Measurements from ENCODE around the gene HS6ST2.

HS6ST2 gene

DNA sequence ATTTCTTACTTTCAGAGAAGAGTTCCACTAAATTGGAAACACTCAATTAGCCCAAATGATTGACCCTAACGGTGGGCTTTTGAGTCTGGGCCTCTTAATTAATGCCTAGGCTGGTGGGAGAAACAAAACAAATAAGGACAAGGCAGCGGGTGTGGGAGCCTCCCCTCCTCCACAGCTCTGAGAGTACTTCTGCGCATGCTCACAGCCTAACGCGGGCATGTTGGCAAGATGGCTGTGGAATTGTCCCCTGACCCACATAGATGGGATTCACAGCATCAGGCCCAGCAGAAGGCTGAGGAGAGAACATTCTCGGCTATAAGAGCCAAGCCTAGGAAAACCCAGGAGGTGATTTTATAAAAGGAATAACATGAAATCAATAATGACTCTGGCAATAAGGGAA, 230.1 kb downstream of the HS6ST2 start:
- DNase-seq (ENCODE audit: low read depth), result no peak
- TF ChIP-seq, protein P1, sequence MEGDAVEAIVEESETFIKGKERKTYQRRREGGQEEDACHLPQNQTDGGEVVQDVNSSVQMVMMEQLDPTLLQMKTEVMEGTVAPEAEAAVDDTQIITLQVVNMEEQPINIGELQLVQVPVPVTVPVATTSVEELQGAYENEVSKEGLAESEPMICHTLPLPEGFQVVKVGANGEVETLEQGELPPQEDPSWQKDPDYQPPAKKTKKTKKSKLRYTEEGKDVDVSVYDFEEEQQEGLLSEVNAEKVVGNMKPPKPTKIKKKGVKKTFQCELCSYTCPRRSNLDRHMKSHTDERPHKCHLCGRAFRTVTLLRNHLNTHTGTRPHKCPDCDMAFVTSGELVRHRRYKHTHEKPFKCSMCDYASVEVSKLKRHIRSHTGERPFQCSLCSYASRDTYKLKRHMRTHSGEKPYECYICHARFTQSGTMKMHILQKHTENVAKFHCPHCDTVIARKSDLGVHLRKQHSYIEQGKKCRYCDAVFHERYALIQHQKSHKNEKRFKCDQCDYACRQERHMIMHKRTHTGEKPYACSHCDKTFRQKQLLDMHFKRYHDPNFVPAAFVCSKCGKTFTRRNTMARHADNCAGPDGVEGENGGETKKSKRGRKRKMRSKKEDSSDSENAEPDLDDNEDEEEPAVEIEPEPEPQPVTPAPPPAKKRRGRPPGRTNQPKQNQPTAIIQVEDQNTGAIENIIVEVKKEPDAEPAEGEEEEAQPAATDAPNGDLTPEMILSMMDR (IDR thresholded peaks at IDR 0.05; ENCODE audit: control insufficient read depth, insufficient read depth, low read depth, low read length, missing control alignments), result no peak
- H3K4me3 ChIP-seq (ENCODE audit: control insufficient read depth, low read depth, low read length), result no peak overlapping the region

DNA sequence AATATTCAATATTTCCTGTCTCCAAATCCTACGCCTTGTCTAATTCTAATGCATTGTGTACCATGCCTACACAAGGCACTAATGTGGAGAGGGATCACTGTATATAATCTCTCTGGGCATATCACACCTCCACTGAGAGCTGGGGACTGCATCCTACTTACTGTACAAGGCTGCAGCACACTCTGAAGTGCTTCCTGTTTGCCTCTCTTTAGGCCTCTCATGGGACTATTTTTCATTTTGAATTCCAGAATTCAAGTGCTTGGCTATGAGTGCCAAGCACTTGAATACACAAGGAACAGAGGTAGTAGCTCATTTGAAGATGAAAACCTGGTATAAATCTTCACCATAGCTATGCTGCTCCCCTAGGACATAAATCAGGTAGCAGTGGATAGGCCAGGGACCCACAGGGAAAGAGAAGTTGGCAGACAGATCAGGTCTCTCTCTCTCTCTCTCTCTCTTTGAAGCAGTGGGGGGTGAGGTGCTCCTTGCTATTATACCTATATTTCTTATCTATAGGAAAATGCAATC, 239.9 kb downstream of the HS6ST2 start:
- DNase-seq (ENCODE audit: low read depth), result no peak
- TF ChIP-seq, protein P1 (IDR thresholded peaks at IDR 0.05; ENCODE audit: control insufficient read depth, insufficient read depth, low read depth, low read length, missing control alignments), result no peak
- H3K4me3 ChIP-seq (ENCODE audit: control insufficient read depth, low read depth, low read length), result no peak overlapping the region

DNA sequence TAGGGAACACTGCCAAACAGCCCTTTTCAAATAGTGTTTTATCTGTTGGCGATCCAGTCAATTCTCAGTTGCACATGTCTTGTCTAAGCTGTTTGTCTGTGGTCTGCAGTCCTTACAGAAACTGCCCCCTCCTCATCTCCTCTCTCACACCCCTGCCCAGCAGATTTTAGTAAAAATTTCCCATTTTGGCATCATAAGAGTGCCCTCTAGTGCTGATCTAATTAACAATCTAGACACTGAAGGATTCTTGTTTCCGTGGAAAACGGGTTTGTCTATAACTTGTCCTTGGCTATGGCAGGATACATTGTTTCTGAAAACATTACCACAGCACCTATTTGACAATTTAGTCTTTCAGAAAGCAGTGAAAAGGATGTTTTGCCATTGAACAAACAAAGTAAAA, 242.4 kb downstream of the HS6ST2 start:
- DNase-seq (ENCODE audit: low read depth), result no peak
- H3K4me3 ChIP-seq (ENCODE audit: control insufficient read depth, low read depth, low read length), result no peak overlapping the region
- TF ChIP-seq, protein P1 (IDR thresholded peaks at IDR 0.05; ENCODE audit: control insufficient read depth, insufficient read depth, low read depth, low read length, missing control alignments), result peak; percentile 28

DNA sequence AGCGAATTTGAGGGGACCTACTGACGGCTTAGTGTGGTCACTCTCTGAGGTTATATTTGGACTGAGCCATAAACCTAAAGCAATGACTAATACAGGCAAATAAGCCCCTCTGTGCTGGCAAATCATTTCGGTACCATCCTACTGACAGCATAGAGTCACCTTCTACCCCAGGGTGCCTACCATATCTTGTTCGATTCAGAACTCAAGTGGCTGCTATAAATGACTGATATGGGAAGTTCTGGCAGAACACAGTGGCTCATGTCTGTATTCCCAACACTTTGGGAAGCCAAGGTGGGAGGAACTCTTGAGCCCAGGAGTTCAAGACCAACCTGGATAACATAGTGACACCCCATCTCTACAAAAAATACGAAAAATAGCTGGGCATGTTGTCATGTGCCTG, 243.5 kb downstream of the HS6ST2 start:
- H3K4me3 ChIP-seq (ENCODE audit: control insufficient read depth, low read depth, low read length), result no peak overlapping the region
- DNase-seq (ENCODE audit: low read depth), result no peak
- TF ChIP-seq, protein P1 (IDR thresholded peaks at IDR 0.05; ENCODE audit: control insufficient read depth, insufficient read depth, low read depth, low read length, missing control alignments), result no peak

- H3K4me3 ChIP-seq (ENCODE audit: control insufficient read depth, low read depth, low read length), result no peak overlapping the region
- no peak for DNase-seq (ENCODE audit: low read depth)
- TF ChIP-seq, protein P1 (IDR thresholded peaks at IDR 0.05; ENCODE audit: control insufficient read depth, insufficient read depth, low read depth, low read length, missing control alignments), result no peak
Observed at GRCh38 chrX:132712350-132712749, 246.1 kb downstream of the HS6ST2 start.

DNA sequence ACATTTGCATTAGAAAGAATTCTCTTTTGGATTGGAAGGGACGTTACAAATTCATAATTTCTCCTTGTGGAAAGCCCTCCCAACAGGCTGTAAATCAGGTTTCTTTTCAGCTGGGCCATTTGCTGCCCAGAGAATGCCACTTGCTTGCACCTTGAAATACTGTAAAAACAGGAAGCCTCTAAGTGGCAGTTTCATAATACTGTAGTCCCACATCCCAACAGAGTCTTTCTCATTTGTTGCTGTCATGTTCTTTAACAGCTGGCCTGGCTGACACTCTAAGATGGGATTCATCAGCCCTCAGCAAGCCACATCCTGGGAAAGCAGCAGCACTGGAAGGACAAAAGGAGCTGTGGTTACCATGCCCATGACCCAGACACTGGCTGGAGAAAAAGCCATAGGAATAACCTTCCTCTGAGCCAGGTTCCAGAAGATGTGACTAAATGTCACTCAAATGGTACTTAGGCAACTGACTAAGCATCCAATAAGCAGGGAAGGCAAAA, 247.7 kb downstream of the HS6ST2 start:
- TF ChIP-seq, protein P1 (IDR thresholded peaks at IDR 0.05; ENCODE audit: control insufficient read depth, insufficient read depth, low read depth, low read length, missing control alignments), result no peak
- H3K4me3 ChIP-seq (ENCODE audit: control insufficient read depth, low read depth, low read length), result no peak overlapping the region
- no peak for DNase-seq (ENCODE audit: low read depth)
